HG03575 (cell line): Measurements from ENCODE around the gene SDF4.
"Not testable (repeated sequence)": the region's sequence is repeated elsewhere in the genome, so short reads cannot be mapped to it uniquely, and the experiment has no call there.

Source experiments
- ATAC-seq: cut with Tn5 transposase; IDR thresholded peaks from one replicate; pipeline ENCODE4 v1.9.1; 2021; ENCODE audit not compliant: unreplicated experiment, insufficient number of reproducible peaks, low FRiP score; ENCODE audit errors: extremely low read depth

The SDF4 gene

GRCh38 chr1:1260843-1261560 lies 29.2 kb upstream of the SDF4 start:
- no peak for ATAC-seq

GRCh38 chr1:1259951-1260600 lies 28.3 kb upstream of the SDF4 start:
- no peak for ATAC-seq

GRCh38 chr1:1259540-1259939 lies 27.7 kb upstream of the SDF4 start:
- ATAC-seq: no peak

GRCh38 chr1:1259119-1259488 lies 27.3 kb upstream of the SDF4 start:
- ATAC-seq: no peak

GRCh38 chr1:1256956-1257871 lies 25.4 kb upstream of the SDF4 start:
- ATAC-seq: no peak

GRCh38 chr1:1255611-1256010 lies 23.8 kb upstream of the SDF4 start:
- no peak for ATAC-seq

- no peak for ATAC-seq
Observed at GRCh38 chr1:1255078-1255477, 23.3 kb upstream of the SDF4 start.

- ATAC-seq: no peak
Observed at GRCh38 chr1:1254667-1254998, 22.8 kb upstream of the SDF4 start.

GRCh38 chr1:1253972-1254666 lies 22.3 kb upstream of the SDF4 start:
- ATAC-seq: no peak

- ATAC-seq: no peak
Observed at GRCh38 chr1:1253314-1253713, 21.5 kb upstream of the SDF4 start.

- no peak for ATAC-seq
Observed at GRCh38 chr1:1250786-1251284, 19.0 kb upstream of the SDF4 start.

- ATAC-seq: not testable (repeated sequence)
Observed at GRCh38 chr1:1248009-1248913, 16.5 kb upstream of the SDF4 start.

GRCh38 chr1:1247341-1247913 lies 15.6 kb upstream of the SDF4 start:
- ATAC-seq: no peak

- ATAC-seq: no peak
Observed at GRCh38 chr1:1246577-1247340, 15.0 kb upstream of the SDF4 start, which contains the start of gene C1QTNF12. Gene C1QTNF12 (minus strand): TSS chr1:1246722. CDS start chr1:1246690, 32 bp downstream.

- ATAC-seq: no peak
Observed at GRCh38 chr1:1245817-1246576, 14.2 kb upstream of the SDF4 start.

GRCh38 chr1:1245178-1245816 lies 13.5 kb upstream of the SDF4 start:
- ATAC-seq: no peak
